Measurements from ENCODE around the gene FGF4. TPM values are rescaled to one million over a fixed set of nuclear protein-coding genes. Genes with fewer than 3 reads are reported as not detected.

FGF4 gene
- total and polyA plus RNA-seq, 2 donors (not counting 3 experiments of a cell fraction or from before 2014, with no cell fraction given): not detected

GRCh38 chr11:69788956-69789355 lies 13.8 kb upstream of the FGF4 start:
- FAIRE-seq (no peak), DNase-seq (ENCODE audit: low read depth, low spot score) (no peak)
- BruUV-seq (replicated peaks): no TSS peak
- no peak overlapping the region for H3K4me2 ChIP-seq (ENCODE audit: insufficient read depth, low read length)
- dilution Hi-C loops (cut with MboI; ENCODE audit: extremely low pct_ligation_motif_present, low sequenced_read_pairs): no loop called here
- H3K79me2 ChIP-seq (ENCODE audit: control insufficient read depth, insufficient read depth, low read length): no peaks in the 10 kb centered on the region
- H3K9me1 ChIP-seq (replicated peaks; ENCODE audit: control insufficient read depth, extremely low read depth, insufficient read depth, low read length): no peaks in the 10 kb centered on the region
- intact Hi-C loops (cut with micrococcal nuclease): no loop called here
- TF ChIP-seq JUN (IDR thresholded peaks at IDR 0.05; ENCODE audit: borderline replicate concordance, insufficient read depth, insufficient read length, low read depth) (no peak), GATA2 (IDR thresholded peaks at IDR 0.05; ENCODE audit: insufficient read depth, insufficient read length, low read depth, low read length) (no peak), POLR2AphosphoS5 (IDR thresholded peaks at IDR 0.05; ENCODE audit: insufficient read depth, low read depth, low read length) (no peak), FOS (IDR thresholded peaks at IDR 0.05; ENCODE audit: borderline replicate concordance, insufficient read depth, low read length) (no peak), POLR2A (IDR thresholded peaks at IDR 0.05; ENCODE audit: low read depth, low read length) (no peak), MYC (IDR thresholded peaks at IDR 0.05; ENCODE audit: low read depth, low read length) (no peak)
- TF ChIP-seq, protein P1, sequence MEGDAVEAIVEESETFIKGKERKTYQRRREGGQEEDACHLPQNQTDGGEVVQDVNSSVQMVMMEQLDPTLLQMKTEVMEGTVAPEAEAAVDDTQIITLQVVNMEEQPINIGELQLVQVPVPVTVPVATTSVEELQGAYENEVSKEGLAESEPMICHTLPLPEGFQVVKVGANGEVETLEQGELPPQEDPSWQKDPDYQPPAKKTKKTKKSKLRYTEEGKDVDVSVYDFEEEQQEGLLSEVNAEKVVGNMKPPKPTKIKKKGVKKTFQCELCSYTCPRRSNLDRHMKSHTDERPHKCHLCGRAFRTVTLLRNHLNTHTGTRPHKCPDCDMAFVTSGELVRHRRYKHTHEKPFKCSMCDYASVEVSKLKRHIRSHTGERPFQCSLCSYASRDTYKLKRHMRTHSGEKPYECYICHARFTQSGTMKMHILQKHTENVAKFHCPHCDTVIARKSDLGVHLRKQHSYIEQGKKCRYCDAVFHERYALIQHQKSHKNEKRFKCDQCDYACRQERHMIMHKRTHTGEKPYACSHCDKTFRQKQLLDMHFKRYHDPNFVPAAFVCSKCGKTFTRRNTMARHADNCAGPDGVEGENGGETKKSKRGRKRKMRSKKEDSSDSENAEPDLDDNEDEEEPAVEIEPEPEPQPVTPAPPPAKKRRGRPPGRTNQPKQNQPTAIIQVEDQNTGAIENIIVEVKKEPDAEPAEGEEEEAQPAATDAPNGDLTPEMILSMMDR (IDR thresholded peaks at IDR 0.05; ENCODE audit: extremely low read depth in 1 of 2, insufficient read depth in 1 of 2, low read depth in 1 of 2, low read length in 2 of 2): no peak
- POLR2A ChIA-PET: no interaction called here
- no peaks in the 10 kb centered on the region for H3K4me1 ChIP-seq (ENCODE audit: control insufficient read depth, extremely low read depth, insufficient read depth, low read length)
- no peaks in the 10 kb centered on the region for H4K20me1 ChIP-seq (replicated peaks; ENCODE audit: control insufficient read depth, extremely low read depth, insufficient read depth, low read length)
- no peak overlapping the region for H3K9ac ChIP-seq (replicated peaks; ENCODE audit: extremely low read depth, insufficient read depth, low read length)
- CTCF ChIA-PET: no interaction called here
- no peak overlapping the region for H3K27ac ChIP-seq (ENCODE audit: insufficient read depth, low read depth, low read length)
- no peaks in the 10 kb centered on the region for H3K36me3 ChIP-seq (ENCODE audit: control insufficient read depth in 2 of 2, extremely low read depth in 1 of 2, insufficient read depth in 2 of 2, low read length in 2 of 2)
- H3K4me3 ChIP-seq (replicated peaks in 1 of 3; ENCODE audit: insufficient read depth in 1 of 3, low read depth in 1 of 3, low read length in 3 of 3): no peak overlapping the region
- H3K27me3 ChIP-seq (ENCODE audit: control insufficient read depth in 2 of 2, insufficient read depth in 2 of 2, low read length in 2 of 2): no peaks in the 10 kb centered on the region
- no peak overlapping the region for H2AFZ ChIP-seq (ENCODE audit: low read depth, low read length)
- no peaks in the 10 kb centered on the region for H3K9me3 ChIP-seq (replicated peaks; ENCODE audit: control insufficient read depth, insufficient read depth, low read length)

GRCh38 chr11:69787906-69788305 lies 12.8 kb upstream of the FGF4 start:
- Histone ChIP-seq H3K9me1 (replicated peaks; ENCODE audit: control insufficient read depth, extremely low read depth, insufficient read depth, low read length) (no peaks in the 10 kb centered on the region), H3K9me3 (replicated peaks; ENCODE audit: control insufficient read depth, insufficient read depth, low read length) (no peaks in the 10 kb centered on the region), H3K9ac (replicated peaks; ENCODE audit: extremely low read depth, insufficient read depth, low read length) (no peak overlapping the region), H4K20me1 (replicated peaks; ENCODE audit: control insufficient read depth, extremely low read depth, insufficient read depth, low read length) (no peaks in the 10 kb centered on the region), H3K4me3 (replicated peaks in 1 of 3; ENCODE audit: insufficient read depth in 1 of 3, low read depth in 1 of 3, low read length in 3 of 3) (no peak overlapping the region), H3K27me3 (ENCODE audit: control insufficient read depth in 2 of 2, insufficient read depth in 2 of 2, low read length in 2 of 2) (no peaks in the 10 kb centered on the region), H3K27ac (ENCODE audit: insufficient read depth, low read depth, low read length) (no peak overlapping the region), H2AFZ (ENCODE audit: low read depth, low read length) (no peak overlapping the region), H3K36me3 (ENCODE audit: control insufficient read depth in 2 of 2, extremely low read depth in 1 of 2, insufficient read depth in 2 of 2, low read length in 2 of 2) (no peaks in the 10 kb centered on the region), H3K79me2 (ENCODE audit: control insufficient read depth, insufficient read depth, low read length) (no peaks in the 10 kb centered on the region), H3K4me1 (ENCODE audit: control insufficient read depth, extremely low read depth, insufficient read depth, low read length) (no peaks in the 10 kb centered on the region), H3K4me2 (ENCODE audit: insufficient read depth, low read length) (no peak overlapping the region)
- intact Hi-C loops (cut with micrococcal nuclease): no loop called here
- ChIA-PET CTCF (no interaction called here), POLR2A (no interaction called here)
- DNase-seq (ENCODE audit: low read depth, low spot score): no peak
- TF ChIP-seq MYC (IDR thresholded peaks at IDR 0.05; ENCODE audit: low read depth, low read length) (no peak), FOS (IDR thresholded peaks at IDR 0.05; ENCODE audit: borderline replicate concordance, insufficient read depth, low read length) (no peak), MAX (IDR thresholded peaks at IDR 0.05; ENCODE audit: insufficient read depth, insufficient read length) (no peak), GATA2 (IDR thresholded peaks at IDR 0.05; ENCODE audit: insufficient read depth, insufficient read length, low read depth, low read length) (no peak), POLR2A (IDR thresholded peaks at IDR 0.05; ENCODE audit: low read depth, low read length) (no peak), POLR2AphosphoS5 (IDR thresholded peaks at IDR 0.05; ENCODE audit: insufficient read depth, low read depth, low read length) (no peak), JUN (IDR thresholded peaks at IDR 0.05; ENCODE audit: borderline replicate concordance, insufficient read depth, insufficient read length, low read depth) (no peak), EZH2 (IDR thresholded peaks at IDR 0.05; ENCODE audit: borderline replicate concordance, low read depth, low read length, severe bottlenecking) (no peak)
- TF ChIP-seq, protein P1 (IDR thresholded peaks at IDR 0.05; ENCODE audit: extremely low read depth in 1 of 2, insufficient read depth in 1 of 2, low read depth in 1 of 2, low read length in 2 of 2): no peak
- FAIRE-seq: no peak
- no TSS peak for BruUV-seq (replicated peaks)
- dilution Hi-C loops (cut with MboI; ENCODE audit: extremely low pct_ligation_motif_present, low sequenced_read_pairs): no loop called here

Data from endothelial cell of umbilical vein (primary cell).